ENCODE measurements around the gene SLC51B.
"Not testable (repeated sequence)": the region's sequence is repeated elsewhere in the genome, so short reads cannot be mapped to it uniquely, and the experiment has no call there.

The SLC51B gene

DNA sequence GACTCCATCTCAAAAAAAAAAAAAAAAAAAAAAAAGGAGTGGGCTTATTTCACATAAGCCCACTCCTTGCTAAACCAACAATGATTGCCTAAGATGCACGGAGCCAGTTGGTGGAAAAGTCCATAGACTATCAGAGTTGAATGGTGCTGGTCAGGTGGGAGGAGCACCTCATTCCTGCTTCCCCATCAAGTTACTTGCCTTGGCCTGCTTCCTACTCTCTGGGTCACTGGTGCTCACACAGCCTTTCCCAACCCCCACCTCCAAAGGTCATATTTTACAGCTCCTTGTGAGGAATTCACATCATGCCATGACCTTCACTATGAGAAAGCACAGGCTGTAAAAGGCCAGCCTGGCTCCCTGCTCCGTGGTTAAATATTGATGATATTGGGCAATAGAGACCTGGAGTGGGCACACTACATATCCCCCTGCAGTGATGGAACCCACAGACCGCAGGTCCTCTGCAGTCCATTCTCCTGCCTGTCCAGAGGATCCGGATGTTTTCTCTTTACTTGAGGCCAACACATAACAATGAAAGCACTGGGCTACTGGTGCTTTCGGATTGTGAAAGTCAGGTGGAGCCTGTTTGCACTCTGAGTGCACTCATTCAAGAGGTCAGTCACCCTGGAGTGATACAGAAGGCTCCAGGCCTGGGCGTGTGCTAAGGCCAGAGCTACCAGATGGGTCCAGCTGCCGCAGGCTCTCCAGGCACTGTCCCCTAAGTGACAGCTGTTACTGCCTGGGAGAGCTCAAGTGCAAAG, at the start of gene SLC51B:
SLC51B (plus strand) TSS at position 664 of the 758 bp plus-strand sequence. CDS start 4,618 bp downstream, outside the sequence.
- DNase-seq = no peak

DNA sequence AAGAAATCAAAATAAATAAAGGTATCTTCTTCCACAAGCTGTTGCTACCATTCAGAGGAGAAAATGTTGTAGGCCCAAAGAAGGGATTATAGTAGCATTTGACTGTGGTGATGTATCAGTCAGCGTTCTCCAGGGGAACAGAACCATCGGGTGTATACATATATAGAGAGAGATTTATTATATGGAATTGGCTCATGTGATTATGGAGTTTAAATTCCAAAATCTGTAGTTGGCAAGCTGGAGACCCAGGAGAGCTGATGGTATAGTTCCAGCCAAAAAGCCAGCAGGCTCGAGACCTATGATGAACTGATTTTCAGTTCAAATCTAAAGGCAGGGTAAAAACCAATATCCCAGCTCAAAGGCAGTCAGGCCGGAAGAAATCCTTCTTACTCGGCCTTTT, 48.1 kb upstream of the SLC51B start:
- no peak for DNase-seq

DNA sequence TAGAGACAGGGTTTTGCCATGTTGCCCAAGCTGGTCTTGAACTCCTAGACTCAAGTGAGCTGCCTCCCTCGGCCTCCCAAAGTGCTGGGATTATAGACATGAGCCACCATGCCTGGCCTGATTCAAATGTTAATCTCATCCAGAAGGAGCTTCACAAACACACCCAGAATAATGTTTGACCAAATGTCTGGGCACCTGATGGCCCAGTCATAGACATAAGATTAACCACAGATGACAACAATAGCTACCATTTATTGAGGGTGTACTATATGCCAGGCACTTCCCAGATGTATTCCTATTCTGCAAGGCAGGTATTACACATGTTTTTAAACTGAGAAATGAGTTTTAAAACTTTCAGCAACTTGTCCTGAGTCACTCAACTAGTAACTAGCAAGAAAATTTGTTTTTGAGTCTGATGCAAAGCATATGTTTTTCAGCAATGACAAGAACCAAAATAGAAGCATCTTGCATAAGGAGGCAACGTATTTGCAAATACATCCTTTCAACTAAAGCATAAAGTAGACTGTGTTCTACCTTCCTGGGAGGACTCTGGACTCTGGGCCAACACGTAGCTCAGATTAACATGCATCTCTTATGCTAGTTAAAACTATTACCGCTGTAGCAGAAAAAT, 47.3 kb upstream of the SLC51B start:
- no peak for DNase-seq

DNA sequence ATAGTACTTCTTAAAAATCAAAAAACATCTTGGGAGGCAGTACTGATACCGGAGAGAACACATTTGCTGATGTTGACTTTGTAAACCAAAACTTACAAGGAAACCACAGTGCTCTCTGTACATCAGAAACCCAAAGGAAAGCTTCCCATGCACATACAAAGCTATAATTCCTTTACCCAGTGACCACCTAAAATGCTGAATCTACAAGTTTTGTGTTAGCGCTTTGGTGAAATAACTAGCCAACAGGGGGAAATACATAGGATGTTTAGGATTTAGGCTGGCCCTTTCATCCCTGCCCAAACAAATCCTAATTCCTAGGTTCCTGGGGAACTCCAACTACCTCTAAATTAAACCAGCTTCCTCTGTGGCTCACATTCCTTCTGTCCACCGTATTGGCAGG, 40.2 kb upstream of the SLC51B start:
- no peak for DNase-seq

DNA sequence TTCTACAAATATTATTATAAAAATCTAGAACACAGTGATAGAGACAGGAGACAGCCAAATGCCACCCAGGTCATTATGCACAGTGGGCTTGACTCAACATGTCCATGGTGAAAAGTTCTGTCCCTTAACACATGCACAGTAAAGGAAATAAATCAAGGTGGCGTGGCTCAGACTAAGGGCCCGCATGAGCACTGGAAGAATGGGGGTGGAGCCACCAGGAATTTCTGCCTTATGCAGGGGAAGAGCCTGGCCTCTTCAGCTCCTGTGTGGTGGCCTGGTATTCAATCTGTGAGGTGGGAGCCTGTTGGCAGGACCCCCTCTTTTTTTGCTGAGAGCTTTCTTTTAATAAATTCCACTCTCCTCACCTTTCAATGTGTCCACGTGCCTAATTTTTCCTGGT, 38.3 kb upstream of the SLC51B start:
- DNase-seq = no peak

DNA sequence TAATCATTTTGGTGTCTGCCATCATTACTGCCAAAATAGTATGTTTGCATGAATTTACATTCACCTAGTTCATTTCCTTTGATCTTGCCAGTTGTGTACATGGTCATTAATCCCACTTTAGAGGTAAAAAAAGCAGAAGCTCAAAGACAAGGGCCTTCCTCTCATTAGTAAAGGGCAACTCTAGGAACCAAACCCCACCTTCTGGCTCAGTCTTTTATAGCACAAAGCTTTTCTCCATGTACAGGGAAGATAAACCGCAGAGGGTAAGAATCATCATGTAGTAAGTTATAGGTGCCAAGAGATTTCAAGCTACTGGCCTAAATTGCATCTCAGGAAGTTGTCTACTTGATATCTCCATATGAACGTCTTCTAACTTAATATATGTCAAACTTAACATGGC, 36.2 kb upstream of the SLC51B start:
- no peak for DNase-seq

DNA sequence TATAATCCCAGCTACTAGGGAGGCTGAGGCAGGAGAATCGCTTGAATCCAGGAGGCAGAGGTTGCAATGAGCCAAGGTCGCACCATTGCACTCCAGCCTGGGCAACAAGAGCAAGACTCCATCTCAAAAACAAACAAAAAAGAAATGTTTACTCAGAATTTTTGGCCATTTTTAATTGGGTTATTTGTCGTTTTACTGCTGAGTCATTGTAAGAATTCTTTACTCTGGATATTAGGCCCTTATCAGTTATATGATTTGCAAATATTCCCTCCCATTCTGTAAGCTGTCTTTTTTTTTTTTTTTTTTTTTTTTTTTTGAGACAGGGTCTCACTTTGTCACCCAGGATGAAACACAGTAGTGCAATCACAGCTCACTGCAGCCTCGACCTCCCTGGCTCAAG, 34.0 kb upstream of the SLC51B start:
- not testable (repeated sequence) for DNase-seq

DNA sequence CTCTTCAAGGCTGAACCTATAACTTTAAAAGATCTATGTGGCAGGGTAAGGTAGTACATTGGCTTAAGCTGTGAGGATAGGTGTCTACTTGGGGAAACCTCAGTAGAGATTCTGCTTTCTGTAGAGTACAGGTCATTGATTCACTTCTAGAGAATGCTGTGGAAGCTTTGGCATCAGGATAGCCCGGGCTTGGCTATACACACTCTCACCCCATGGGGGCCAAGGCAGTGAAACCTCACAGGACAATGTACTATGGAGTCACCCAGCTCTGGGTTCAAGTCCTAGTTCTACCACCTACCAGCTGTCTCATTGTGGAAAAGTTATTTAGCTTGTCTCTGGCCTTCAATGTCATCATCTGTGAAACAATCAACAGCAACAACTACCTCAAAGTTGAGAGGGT, 24.8 kb upstream of the SLC51B start:
- DNase-seq = no peak

DNA sequence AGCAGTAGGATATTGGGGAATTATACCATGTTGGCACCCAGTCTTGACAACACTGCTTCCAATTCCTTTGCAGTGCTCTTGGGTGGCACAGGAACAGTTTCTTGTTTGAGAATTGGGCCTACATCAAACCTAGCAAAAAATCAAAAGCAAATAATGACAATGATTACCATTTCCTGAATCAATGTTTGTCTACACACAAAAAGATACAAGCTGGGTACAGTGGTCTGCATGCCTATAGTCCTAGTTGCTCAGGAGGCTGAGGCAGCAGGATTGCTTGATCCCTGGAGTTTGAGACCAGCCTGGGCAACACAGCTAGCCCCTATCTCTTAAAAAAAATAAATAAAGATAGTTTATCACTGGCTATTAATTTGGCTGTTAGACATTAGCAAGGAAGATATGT, 23.7 kb upstream of the SLC51B start:
- DNase-seq = no peak

DNA sequence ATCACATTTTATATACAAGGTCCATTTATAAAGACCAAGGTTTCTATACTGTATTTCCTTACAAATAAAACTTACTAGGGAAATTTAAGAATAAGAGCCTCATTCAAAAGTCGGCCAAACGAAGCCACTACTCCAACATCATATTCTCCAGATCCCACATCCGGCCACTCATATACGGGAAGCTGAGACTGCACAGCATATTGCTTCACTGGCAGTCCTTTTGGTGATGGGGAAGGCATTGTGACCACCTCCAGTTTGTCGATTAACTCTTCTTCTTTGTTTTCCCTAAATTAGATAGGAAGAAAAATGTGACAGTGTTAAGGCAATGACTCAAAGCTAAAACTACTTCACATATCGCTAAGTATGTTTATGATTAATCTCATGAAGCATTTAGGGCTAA, 18.4 kb upstream of the SLC51B start:
- DNase-seq = no peak

DNA sequence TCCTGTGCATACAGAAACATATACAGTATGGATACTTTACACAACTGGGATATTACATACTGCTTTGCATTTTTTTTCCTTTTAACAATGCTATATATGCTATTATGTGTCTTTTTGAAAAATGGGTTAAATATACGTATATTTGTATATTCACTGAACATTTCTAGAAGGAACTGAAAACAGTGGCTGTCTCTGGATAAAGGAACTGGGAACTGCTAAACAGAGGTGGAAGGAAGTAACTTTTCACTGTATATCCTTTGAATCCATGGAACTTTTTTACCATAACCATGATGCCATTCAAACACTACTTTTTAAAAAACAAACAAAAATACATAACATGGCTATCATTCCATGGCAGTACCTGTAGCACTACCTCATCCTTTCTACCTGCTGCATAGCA, 17.6 kb upstream of the SLC51B start:
- no peak for DNase-seq

DNA sequence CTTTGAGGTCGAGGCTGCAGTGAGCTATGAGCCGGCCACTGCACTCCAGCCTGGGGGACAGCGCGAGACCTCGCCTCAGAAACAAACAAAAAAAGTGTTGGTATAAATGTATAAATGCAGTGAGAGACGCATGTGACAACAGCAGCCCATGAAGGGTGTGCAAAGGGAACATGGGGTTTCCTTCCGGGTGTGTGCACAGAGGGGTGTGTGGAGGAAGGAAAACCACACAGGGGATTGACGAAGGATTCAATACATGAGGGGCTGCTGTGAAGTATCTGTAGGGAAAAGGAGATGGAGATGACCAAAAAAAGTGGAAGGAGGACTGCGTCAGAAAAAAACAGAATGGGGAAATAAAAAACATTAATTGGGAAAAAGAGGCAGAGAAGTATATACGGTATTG, 16.8 kb upstream of the SLC51B start:
- DNase-seq = peak; percentile 20

DNA sequence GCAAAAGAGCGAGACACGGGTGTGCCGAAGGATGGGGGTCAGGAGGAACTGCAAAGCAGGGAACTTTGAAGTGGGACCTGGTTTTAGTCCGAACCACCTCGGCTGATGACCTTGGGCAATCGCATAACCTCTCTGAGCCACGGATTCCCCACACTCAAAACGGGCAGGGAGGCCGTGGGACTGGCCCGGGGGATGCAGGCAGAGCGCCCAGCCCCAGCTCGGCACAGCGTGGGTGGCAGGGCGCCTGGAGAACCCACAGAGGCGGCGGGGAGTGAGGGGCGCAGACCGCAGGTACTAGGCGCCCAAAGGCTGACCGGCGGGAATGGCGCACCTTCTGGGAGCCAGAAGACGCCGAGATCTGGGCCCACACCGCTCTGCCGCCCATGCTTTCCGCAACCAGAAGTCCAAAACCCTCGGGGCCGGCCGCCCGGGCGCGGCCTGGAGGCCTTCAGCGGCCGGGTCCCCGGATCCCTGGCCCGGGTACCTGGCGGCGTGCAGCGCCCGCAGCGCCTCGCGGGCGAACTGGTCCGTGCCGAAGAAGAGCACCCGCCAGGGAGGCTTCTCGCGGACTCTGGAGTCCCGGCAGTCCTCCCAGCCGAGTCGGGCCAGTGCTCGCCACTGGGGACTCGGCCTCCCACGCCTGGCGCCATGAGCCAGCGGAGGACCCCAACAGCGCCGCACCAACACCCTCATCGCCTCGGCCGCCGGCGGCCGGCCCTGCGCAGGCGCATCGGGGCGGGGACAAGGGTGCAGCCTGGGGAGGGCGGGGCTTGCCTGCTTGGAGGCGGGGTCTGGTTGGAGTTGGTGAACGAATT, 16.1 kb upstream of the SLC51B start, which contains the start of gene MTFMT:
MTFMT (minus strand) TSS at position 719 of the 815 bp plus-strand sequence; CDS start at position 693, 26 bp downstream.
- peak; percentile 94 for DNase-seq

DNA sequence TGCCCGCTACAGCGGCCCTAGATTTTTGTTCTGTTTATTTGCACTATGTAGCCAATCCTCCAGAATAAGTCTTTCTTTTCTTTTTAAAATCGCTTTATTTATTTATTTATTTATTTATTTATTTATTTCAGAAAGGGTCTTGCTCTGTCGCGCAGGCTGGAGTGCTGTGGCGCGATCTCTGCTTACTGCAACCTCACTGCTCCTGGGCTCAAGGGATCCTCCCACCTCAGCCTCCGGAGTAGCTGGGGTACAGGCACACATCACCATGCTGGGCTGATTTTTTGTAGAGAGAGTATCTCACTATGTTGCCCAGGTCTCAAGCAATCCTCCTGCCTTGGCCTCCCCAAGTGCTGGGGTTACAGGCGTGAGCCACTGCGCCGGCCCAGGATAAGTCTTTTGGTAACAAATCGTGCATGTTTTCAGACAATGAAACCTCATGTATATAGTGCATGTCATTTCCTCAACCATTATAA, 15.4 kb upstream of the SLC51B start:
- DNase-seq = no peak

DNA sequence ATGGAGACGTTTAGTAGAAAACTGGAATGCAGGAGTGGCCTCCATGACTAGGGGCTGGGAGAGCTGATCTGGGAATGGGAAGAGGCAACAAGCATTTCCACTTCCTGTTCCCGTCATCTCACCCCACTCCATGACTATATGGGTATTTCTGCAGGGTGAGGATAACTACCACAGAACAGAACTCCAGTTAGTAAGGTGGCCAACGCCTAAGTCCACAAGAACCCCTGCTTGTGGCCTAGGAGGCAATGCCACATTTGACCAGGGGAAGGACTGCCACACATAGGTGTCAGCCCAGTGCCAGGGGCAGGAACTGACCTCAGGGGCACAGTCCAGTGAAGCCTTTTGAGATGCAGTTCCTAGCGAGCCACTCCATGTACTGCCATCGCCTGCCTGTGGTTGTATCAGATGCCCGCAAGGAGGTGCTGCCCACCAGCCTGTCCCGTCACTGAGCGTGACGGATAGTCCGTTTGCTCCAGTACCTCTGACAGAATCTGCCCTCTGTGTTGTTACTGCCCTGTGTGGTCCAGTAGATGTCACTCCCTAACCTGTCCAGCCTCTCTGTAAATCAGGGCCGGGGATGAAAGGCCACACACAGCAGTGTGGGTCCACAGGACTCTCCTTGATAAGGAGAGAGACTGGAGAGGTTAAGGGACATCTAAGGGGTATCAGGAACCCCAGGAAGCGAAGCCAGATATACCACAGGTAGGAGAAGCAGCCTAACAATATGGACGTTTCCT, 12.2 kb upstream of the SLC51B start:
- DNase-seq = peak; percentile 51

DNA sequence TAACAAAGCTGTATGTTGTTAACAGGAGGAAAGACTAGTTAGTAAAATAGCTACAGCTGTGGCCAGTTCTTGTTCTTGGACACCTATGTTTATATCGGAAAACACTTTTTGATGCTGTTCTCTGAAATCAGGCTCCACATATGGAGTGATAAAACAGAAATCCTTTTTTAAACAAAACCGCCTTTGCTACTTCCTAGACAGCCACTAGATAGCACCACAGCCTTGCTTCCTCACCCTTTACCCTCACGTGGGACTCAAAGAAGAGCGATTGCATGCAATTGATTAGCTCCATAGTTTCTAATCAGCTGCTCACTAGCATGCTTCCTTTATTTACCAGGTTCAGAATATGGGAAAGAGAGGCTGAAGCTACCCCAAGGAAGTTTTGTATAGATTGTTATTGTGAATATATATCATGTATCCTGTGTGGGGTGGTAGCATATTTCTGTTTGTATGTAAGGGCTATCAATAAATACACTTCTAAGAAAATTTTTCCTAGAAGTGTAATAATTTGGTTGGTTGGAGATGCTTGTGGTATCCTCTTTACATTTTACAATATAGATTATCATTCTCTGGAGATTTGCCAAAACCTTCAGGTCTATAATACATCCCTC, 11.4 kb upstream of the SLC51B start:
- peak; percentile 50 for DNase-seq

DNA sequence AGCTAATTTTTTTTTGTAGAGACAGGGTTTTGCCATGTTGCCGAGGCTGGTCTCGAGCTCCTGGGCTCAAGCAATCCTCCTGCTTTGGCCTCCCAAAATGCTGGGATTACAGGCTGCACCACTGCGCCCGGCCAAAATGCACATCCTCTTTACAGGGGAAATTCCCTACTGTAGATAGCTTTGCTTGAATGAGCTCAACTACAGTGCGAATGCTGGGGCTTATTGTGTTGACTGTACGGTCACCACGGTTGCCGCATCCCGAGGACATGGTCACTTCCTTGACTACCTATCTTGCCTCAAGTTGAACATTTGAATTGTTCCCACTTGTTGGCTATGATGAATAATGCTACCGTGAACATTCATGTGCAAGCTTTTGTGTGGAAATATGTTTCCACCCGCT, 10.5 kb upstream of the SLC51B start:
- no peak for DNase-seq

DNA sequence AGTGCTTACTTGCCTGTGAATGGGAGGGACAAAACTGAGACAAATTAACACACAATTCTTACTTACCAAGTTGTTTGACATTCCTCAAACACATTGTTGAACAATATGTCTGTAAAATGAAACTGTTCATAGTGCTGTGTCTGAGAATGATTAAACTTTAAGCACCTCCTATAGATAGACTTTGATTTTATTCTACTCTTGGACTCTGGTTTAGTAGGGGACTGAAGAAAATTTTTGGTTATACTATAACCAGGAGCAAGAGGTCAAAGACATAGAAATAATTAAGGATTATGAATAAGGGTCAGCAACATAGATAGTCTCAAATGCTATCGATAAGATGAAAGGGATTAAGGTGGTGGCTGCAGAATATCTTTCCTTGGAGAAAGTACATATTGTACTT, 7.9 kb upstream of the SLC51B start:
- DNase-seq = no peak

DNA sequence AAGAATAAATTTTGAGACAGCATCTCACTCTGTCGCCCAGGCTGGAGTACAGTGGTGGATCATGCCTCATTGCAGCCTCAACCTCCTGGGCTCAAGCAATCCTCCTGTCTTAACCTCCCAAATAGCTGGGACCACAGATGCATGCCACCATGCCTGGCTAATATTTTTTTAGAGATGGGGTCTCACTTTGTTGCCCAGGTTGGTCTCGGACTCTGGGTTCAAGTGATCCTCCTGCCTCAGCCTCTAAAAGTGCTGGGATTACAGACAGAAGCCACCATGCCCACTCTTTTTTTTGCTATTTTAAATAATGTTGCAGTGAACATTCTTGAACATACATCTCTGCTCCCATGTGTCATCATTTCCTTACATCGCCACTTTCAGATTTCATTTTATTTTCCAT, 6.8 kb upstream of the SLC51B start:
- DNase-seq = no peak

DNA sequence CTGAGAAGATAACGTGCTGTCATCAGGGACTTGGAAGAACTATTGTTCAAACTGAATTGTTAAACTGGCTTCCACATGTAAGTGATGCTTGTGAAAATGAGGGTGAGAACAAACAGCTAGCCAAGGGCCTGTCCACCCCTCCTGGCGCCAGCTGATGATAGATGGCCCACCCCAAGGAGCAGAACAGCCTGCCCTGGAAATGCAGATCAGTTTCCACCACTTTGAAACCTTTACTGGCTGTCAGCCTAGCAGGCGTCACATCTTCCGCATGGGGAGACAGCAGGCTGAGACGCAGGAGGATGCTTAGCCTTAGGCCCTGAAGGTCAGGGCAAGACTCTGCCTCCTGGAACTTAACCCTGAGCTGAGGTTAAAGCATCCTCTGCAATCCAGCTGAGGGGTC, 6.4 kb upstream of the SLC51B start:
- DNase-seq = no peak

DNA sequence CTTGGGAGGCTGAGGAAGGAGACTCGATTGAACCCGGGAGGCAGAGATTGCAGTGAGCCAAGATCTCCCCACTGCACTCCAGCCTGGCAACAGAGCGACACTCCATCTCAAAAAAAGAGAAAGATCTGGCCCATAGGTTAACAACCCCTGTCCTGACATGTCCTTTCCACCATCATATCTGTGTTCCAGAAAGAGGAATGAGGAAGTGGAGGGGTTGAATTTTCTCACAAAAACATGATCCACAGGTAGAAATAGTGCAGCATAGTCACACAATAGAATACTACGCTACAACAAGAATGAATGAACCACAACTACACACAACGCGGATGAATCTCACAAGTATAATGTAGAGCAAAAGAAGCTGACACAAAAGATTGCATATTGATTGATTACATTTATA, 4.7 kb upstream of the SLC51B start:
- DNase-seq = no peak

DNA sequence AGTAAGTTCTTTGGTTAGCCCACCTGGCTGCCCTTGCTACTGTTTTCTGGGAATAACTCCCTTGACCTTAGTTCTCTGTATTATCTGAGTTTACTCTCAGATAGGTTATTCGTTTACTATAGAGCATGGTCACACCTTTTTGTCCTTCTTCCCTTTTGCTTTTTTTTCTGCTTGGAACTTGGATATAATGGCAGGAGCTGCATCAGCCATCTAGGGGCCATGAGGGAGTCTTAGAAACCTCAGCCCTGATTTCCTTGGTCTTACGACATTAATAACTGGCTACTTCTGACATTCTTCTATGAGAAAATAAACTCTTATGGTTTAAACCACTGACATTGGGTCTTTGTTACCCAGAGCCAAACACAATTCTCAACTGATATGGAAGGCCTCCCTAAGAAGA, 3.4 kb upstream of the SLC51B start:
- no peak for DNase-seq

Data from activated CD4-positive, alpha-beta T cell treated with anti-CD3 and anti-CD28 coated beads, Interleukin-2, amount 50 U/mL, for 16 hours (primary cell).